ENCODE results near the gene PEX12. TPM values are rescaled to one million over a fixed set of nuclear protein-coding genes. Genes with fewer than 3 reads are reported as not detected.
"Not testable (repeated sequence)": the region's sequence is repeated elsewhere in the genome, so short reads cannot be mapped to it uniquely, and the experiment has no call there.

Gene PEX12
- total RNA-seq, 2 experiments from 2014 or later: 5.1 to 5.6 TPM

DNA sequence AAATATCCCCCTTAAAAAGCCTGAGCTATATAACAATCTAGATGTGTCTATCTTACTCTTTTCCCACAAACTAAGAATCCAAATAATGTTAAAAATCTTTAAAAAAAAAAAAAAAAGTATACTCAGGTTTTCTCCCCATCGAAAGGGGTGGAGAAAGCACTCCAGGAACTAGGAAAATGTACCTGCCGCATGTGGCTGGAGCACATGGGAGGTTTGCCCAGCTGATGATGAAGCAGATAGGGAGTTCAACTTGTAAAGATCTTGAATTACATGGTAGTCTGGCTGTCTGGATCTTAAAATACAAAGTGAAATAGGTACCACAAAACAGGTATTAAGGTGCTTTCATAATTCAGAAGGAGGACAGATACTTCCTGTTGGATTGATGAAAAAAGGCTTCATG lies 9.0 kb downstream of the PEX12 start:
- peak overlapping the region; percentile 61 for H3K27ac Mint-ChIP-seq
- ATAC-seq (no peak), DNase-seq (no peak)
- ChIA-PET CTCF (interaction anchor here (0.8 kb wide), 1 partner anchor 21 kb away, joined by 3 read pairs; no protein-coding TSS in a partner anchor), POLR2A (interaction anchor here (0.6 to 3.6 kb wide), 3 partner anchors 9 to 207 kb away, joined by 3 to 23 read pairs (median 3); partner anchors contain the start of gene PEX12)
- intact Hi-C loops (cut with micrococcal nuclease): no loop called here
- H3K27me3 Mint-ChIP-seq: no peaks in the 10 kb centered on the region
- no peaks in the 10 kb centered on the region for H3K9me3 Mint-ChIP-seq
- peaks cover 15% of the 10 kb centered on the region for H3K36me3 Mint-ChIP-seq (ENCODE audit: low read depth)
- H3K4me3 Mint-ChIP-seq: peak overlapping the region; percentile 87
- TF ChIP-seq CTCF (IDR thresholded peaks at IDR 0.05): no peak
- peaks cover 29% of the 10 kb centered on the region for H3K4me1 Mint-ChIP-seq (ENCODE audit: low read depth)

- Mint-ChIP-seq H3K4me1 (ENCODE audit: low read depth) (peaks cover 29% of the 10 kb centered on the region), H3K27ac (peak overlapping the region; percentile 96), H3K4me3 (peak overlapping the region; percentile 87), H3K9me3 (no peaks in the 10 kb centered on the region), H3K36me3 (ENCODE audit: low read depth) (peaks cover 15% of the 10 kb centered on the region), H3K27me3 (no peaks in the 10 kb centered on the region)
- peak; percentile 68 for DNase-seq
- TF ChIP-seq CTCF (IDR thresholded peaks at IDR 0.05): no peak
- ATAC-seq: peak; percentile 32
- ChIA-PET POLR2A (interaction anchor here (0.6 to 3.6 kb wide), 11 partner anchors 9 to 357 kb away, joined by 3 to 23 read pairs (median 3); partner anchors contain the start of genes PEX12, SLFN12L and TAF15), CTCF (interaction anchor here (1.5 kb wide), 1 partner anchor 10 kb away, joined by 6 read pairs; the partner anchor contains the start of gene PEX12)
- intact Hi-C loops (cut with micrococcal nuclease): no loop called here
Measured at GRCh38 chr17:35568561-35568960, 9.8 kb downstream of the PEX12 start.

DNA sequence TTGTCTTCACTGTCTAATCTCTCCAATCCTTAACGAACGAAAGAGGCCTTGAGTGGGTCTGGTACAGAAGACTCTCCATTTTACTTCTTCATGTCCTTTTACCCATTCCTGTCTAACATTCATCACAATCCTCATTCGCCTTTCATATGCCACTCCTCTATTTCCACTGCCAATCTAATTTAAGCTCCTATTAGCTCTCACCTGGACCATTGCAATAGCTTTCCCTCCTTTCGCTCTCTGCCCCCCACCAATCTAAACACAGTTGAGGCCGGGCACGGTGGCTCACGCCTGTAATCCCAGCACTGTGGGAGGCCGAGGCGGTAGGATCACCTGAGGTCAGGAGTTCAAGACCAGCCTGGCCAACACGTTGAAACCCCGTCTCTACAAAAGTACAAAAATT lies 11.4 kb downstream of the PEX12 start:
- H3K4me1 Mint-ChIP-seq (ENCODE audit: low read depth): peaks cover 29% of the 10 kb centered on the region
- H3K27ac Mint-ChIP-seq: peak overlapping the region; percentile 73
- no peaks in the 10 kb centered on the region for H3K9me3 Mint-ChIP-seq
- peaks cover 15% of the 10 kb centered on the region for H3K36me3 Mint-ChIP-seq (ENCODE audit: low read depth)
- DNase-seq: no peak
- CTCF ChIA-PET: interaction anchor here (1.1 to 2.1 kb wide), 3 partner anchors 12 to 28 kb away, joined by 3 to 10 read pairs (median 6); partner anchors contain the start of gene PEX12
- ATAC-seq: no peak
- peak overlapping the region; percentile 87 for H3K4me3 Mint-ChIP-seq
- intact Hi-C loops (cut with micrococcal nuclease): no loop called here
- POLR2A ChIA-PET: interaction anchor here (0.6 to 3.6 kb wide), 7 partner anchors 11 to 355 kb away, joined by 3 to 23 read pairs (median 3); partner anchors contain the start of genes PEX12 and SLFN12L
- H3K27me3 Mint-ChIP-seq: no peaks in the 10 kb centered on the region
- no peak for TF ChIP-seq CTCF (IDR thresholded peaks at IDR 0.05)

- H3K27me3 Mint-ChIP-seq; DNase-seq; H3K4me3 Mint-ChIP-seq; H3K9me3 Mint-ChIP-seq; ATAC-seq; H3K27ac Mint-ChIP-seq; intact Hi-C loops (cut with micrococcal nuclease); H3K36me3 Mint-ChIP-seq (ENCODE audit: low read depth): not testable (repeated sequence)
- peaks cover 12% of the 10 kb centered on the region for H3K4me1 Mint-ChIP-seq (ENCODE audit: low read depth)
- ChIA-PET CTCF (interaction anchor here (1.3 kb wide), 1 partner anchor 12 kb away, joined by 3 read pairs; no protein-coding TSS in a partner anchor), POLR2A (interaction anchor here (0.9 kb wide), 1 partner anchor 27 kb away, joined by 3 read pairs; no protein-coding TSS in a partner anchor)
Measured at GRCh38 chr17:35563181-35563580, 15.2 kb downstream of the PEX12 start.

DNA sequence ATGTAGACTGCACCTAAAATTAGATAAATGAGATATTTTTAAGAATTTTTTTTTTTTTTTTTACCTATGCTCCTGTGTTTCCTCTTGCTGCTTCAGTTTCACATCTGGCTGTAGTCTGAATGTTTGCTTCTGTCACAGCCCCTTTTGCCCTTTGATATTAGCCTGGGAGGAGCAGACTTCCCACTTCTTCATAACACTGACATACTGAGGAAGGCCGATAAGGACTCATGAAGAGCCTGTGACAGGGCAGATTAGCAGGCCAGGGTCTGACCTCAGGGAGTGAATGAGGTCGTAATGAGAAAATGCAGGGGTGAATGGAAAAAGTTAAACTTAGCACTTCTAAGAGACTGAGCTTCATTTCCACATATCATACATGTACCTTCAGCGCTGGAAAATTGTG lies 17.7 kb downstream of the PEX12 start, which contains the start of gene SLFN14:
Gene SLFN14 (minus strand): TSS at position 117 of the 400 bp plus-strand sequence. CDS start 2,757 bp downstream, outside the sequence.
- peaks cover 4% of the 10 kb centered on the region for H3K4me1 Mint-ChIP-seq (ENCODE audit: low read depth)
- intact Hi-C loops (cut with micrococcal nuclease): no loop called here
- H3K4me3 Mint-ChIP-seq: no peak within 1 kb of the TSS
- no peak for TF ChIP-seq CTCF (IDR thresholded peaks at IDR 0.05)
- H3K27me3 Mint-ChIP-seq: no peaks in the 10 kb centered on the region
- H3K9me3 Mint-ChIP-seq: no peaks in the 10 kb centered on the region
- no peaks in the 10 kb centered on the region for H3K36me3 Mint-ChIP-seq (ENCODE audit: low read depth)
- peak; percentile 78 for ATAC-seq
- peak within 1 kb of the TSS; percentile 78 for H3K27ac Mint-ChIP-seq
- peak; percentile 37 for DNase-seq
- ChIA-PET CTCF (interaction anchor here (0.9 to 1.1 kb wide), 3 partner anchors 9 to 19 kb away, joined by 3 read pairs; no protein-coding TSS in a partner anchor), POLR2A (no interaction called here)
